Measurements from ENCODE around the gene TASOR2. TPM values are rescaled to one million over a fixed set of nuclear protein-coding genes. Genes with fewer than 3 reads are reported as not detected.

The TASOR2 gene
- 110 TPM for total RNA-seq

- peak; percentile 99 for DNase-seq
Measured at GRCh38 chr10:5684318-5684970, at the start of gene TASOR2. TASOR2 (plus strand) TSS chr10:5684838; CDS start chr10:5720643, 35,805 bp downstream.

- peak; percentile 67 for DNase-seq
Measured at GRCh38 chr10:5634918-5635317, 49.7 kb upstream of the TASOR2 start.

DNA sequence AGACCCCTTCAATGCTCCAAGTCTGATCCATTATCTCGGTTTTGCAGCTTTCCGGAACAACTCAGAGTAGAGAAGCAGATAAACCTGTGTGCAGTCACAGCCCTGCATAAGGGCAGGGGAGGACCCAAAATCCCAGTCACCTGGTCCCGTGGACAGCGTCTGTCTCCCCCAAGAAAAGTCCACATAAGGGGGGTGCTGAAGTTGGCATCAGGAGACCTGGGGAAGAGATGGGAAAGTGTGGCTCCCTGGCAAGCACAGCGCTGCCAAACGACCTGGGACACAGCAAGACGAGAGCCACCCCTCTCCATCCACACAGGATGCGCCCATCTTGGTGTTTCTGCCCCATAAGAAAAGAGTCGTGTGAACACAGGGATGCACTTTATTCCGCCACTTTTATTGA, 46.1 kb upstream of the TASOR2 start:
- no peak for DNase-seq

- DNase-seq = no peak
Measured at GRCh38 chr10:5639066-5639465, 45.6 kb upstream of the TASOR2 start.

GRCh38 chr10:5640036-5640435, 44.6 kb upstream of the TASOR2 start:
- no peak for DNase-seq

- DNase-seq = no peak
Measured at GRCh38 chr10:5640501-5640900, 44.1 kb upstream of the TASOR2 start.

DNA sequence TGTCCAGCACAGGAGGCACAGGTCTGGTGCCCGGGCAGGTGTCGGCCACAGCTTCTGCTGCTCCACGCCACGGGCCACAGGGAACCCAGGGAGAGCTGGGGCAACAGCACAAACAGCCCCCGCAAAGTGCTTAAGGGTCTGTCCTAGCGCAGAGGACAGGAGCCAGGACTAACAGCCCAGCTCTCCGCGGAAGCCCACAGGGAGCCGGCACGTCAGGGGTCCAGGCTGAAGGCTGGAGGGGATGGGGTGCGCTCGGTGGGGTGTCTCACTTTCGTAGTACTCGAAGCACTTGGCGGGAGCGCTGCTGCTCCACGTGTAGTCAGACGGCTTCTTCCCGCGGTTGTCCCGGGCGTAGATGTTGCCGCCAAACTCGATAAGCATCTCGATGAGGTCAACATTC, 43.1 kb upstream of the TASOR2 start:
- DNase-seq = no peak

DNA sequence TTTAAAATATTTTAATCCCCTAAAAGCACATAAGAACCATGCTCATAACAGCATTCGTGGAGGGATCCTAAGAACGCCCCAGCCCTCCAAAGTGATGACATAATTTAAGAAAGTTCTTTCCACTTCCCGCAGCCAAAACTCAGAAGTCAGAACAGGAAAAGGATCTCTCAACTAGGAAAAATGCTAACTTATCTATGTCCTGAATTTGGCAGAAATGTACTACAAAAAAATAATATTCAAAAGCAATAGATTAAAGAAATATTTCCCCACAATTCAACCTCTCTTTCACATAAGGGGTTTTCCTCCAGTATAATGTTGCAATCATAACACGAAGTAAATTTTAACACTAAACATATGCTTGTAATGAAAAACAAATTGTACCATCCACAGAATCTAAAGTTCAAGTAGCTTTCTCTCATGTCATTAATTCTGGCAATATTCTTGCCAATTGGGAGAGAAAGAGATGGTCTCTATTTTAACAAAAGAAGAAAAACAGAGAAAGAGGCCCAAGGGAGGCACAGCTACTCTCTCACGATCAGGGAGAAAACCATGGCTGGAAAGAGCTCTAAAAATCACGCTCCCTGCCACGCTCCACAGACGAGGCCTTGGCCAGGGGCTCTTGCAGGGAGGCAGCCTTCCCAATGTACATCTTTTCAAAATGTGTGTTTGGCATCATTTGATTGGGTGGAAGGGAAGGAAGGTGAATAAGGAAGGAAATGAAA, 41.1 kb upstream of the TASOR2 start:
- peak; percentile 83 for DNase-seq

DNA sequence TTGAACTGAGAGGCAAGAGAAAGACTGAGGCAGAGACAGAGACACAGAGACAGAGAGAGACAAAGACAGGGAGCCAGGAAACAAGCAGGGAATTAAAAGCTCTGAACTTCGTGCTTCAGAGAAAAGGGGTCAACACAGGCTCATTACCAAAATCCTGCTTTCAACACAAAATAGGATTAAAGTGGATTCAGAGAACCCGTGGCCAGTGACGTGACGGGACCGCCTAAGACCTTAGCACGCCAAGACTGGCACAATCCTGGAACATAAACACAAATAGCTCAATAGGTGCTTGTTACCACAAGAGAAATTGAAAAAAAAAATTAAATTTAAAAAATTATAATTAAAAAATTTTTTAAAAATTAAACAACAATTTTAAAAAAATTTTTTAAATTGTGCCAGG, 39.7 kb upstream of the TASOR2 start:
- DNase-seq = no peak

DNA sequence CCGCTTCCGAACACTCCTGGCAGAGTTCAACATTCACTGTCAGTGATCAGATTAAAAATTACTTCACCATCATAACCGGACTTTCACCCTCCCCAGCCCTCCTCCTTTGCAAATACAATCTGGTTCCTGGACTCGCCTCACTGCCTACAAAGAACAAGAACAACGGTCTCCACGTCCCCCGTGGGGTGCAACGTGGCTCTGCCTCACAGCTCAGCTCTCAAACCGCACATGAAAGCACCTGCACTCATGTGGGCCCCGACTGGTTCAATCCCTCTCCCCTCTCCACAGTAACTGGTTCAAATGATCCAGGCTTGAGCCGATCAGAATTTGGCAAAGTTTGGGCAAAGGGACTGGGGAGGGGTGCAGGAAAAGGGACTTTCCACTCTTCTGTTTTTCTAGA, 39.3 kb upstream of the TASOR2 start:
- no peak for DNase-seq

DNA sequence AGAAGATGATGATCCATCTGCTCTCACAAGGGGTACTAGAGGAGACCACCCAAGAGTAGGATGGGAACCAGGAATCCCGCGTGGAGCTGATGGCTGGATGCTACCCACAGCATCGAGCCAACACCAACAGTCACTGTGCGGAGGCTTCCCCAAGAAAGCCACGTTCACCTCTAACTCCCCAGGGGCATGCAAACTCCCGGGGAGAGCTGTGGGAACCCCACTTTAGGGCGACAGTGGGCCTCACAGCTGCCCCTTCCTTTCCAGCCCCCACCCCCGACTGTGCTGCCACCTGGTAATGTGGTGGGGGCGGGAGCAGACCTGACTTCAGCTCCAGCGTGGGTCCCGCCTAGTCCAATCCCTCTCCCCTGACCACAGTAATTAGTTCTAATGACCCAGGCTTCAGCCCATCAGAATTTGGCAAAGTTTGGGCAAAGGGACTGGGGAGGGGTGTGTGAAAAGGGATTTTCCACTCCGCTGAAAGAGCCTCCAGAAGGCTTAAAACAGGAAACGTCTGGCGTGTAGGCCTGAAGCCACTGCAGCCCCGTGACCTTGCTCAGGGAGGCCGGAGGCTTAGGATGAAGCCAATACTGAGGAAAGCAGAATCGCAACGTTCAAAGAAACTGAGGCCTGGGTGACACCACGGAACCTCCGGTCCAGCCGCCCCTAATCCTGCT, 38.6 kb upstream of the TASOR2 start:
- DNase-seq = peak; percentile 47

- DNase-seq = no peak
Measured at GRCh38 chr10:5647507-5648240, 37.0 kb upstream of the TASOR2 start.

DNA sequence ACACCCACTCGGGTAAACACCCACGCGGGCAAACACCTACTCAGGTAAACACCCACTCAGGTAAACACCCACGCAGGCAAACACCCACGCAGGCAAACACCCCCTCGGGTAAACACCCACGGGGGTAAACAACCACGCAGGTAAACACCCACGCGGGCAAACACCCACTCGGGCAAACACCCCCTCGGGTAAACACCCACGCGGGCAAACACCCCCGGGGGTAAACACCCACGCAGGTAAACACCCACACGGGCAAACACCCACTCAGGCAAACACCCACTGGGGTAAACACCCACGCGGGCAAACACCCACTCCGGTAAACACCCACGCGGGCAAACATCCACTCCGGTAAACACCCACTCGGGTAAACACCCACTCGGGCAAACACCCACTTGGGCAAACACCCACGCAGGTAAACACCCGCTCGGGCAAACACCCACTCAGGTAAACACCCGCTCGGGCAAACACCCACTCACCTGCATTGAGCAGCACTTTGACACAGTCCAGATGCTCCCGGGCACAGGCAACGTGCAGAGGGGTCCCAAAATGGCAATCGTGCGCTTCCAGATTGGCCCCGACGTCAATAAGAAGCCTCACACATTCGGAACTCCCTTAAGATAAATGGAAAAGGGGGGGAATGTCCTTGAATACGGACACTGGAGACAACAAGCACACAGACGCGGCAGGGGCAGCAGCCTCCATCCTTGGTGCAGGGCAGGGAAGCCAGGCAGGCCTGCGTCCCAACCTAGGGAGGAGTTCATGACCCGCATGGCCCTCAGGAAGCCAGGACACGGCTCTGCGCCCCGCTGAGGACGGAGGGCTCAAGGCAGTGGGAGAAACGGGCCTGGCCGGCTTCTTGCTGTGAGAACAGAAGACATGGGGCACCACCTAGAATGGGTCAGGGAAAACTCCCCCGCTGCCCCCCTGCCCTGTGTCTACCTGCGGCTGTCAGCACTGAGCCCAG, 35.9 kb upstream of the TASOR2 start:
- DNase-seq = no peak

GRCh38 chr10:5649746-5650145, 34.9 kb upstream of the TASOR2 start:
- DNase-seq = no peak

GRCh38 chr10:5650664-5651387, 33.8 kb upstream of the TASOR2 start:
- DNase-seq = peak; percentile 56

GRCh38 chr10:5651388-5651764, 33.3 kb upstream of the TASOR2 start:
- no peak for DNase-seq

DNA sequence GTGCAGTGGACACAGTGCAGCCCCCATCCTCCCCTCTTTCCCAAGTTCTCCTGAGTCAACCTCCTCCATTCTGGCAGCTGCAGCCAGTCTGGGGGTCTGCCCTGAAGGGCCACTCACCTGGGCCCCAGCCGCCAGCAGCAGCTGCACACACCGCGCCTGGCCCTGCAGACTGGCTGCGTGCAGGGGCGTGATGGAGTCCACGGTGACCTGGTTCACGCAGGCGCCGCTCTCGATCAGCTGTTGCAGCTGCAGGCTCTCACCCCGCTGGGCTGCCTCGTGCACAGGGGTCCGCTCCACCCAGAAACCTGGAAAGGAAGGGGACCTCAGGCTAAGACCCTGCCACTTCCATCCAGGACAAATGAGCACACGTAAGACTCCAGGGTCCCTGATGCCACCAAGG, 31.9 kb upstream of the TASOR2 start:
- no peak for DNase-seq

- no peak for DNase-seq
Measured at GRCh38 chr10:5654218-5654755, 30.4 kb upstream of the TASOR2 start.

GRCh38 chr10:5655121-5655520, 29.5 kb upstream of the TASOR2 start:
- no peak for DNase-seq

- no peak for DNase-seq
Measured at GRCh38 chr10:5656737-5657579, 27.7 kb upstream of the TASOR2 start.
